DOHH2 (cell line): ENCODE data around the gene COA5.

Experiments
- CTCF ChIP-seq: fragments of 200-600 bp; sonication (generic); IDR thresholded peaks from one replicate; pipeline ENCODE4 v1.5.1; 2014; ENCODE audit warnings: antibody characterized with exemption, mild to moderate bottlenecking, low read depth, low read length; ENCODE audit not compliant: poor library complexity, severe bottlenecking
- EZH2phosphoT487 ChIP-seq: fragments of 200-600 bp; sonication (generic); IDR thresholded peaks from 2 replicates; pipeline ENCODE4 v1.6.1; 2017; ENCODE audit warnings: borderline replicate concordance, mild to moderate bottlenecking, antibody characterized with exemption, low read length, moderate library complexity, mixed read lengths

GRCh38 chr2:98559581-98559980 lies 48.7 kb downstream of the COA5 start:
- TF ChIP-seq CTCF, result no peak
- no peak for TF ChIP-seq EZH2phosphoT487
